WI38 (cell line): ENCODE results near the gene SLC29A3.

Experiments used
- H3K4me3 ChIP-seq: 2 replicates; pipeline ENCODE4 v1.5.1; 2011; ENCODE audit warnings: low read depth, mild to moderate bottlenecking, control low read depth, low read length
- CTCF ChIP-seq: IDR thresholded peaks from 2 replicates; pipeline ENCODE4 v1.5.1; 2012; ENCODE audit warnings: low read depth, mild to moderate bottlenecking, control low read depth, low read length

SLC29A3 gene

DNA sequence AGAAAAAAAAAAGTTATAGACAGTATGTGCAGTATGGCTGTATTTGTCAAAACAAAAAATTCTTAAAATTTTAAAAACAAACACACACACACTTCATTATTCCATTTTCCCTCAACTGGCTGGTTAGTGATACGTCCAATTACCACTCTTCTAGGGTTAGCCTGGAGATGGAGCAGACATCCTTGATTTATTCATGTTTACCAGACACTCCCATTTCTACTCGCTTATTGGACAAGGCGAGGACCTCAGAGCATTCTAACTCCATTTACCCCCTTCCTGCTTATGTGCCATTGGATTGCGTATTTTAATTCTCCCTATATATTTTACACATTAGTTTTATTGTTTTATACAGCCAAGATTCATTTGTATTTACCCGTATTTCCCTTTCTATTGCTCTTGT is 69.1 kb downstream of the SLC29A3 start:
- no peak overlapping the region for H3K4me3 ChIP-seq
- no peak for TF ChIP-seq CTCF

DNA sequence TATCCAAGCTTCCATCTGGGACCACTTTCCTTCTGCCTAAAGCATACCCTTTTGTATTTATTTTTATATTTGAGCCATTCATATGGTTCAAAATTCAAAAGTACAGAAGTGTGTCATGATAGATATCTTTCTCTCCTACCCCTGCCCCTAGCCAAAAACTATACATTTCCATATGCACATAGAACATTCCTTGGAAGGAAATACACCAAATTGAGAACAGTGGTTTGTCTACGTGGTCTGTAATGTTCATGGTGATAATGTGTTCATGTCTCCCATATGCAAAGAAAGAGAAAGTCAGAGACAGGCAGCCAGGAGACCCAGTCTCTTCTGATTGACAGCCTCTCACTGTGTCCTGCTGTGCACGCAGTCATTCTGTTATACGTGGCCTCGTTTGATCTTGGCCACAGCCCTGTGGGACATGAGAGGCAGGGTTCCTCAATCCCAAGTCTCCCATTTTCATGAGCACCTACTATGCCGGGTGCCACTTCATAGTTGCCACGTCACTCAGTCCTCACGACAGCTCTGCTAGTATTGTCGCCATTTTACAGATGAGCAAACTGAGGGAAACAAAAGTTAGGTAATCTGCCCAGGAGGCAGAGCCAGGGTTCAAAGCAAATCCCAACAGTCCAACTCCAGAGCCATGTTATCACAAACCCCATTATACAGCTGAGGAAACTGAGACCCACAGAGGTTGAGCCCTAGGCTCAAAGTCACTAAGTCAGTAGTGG is 69.7 kb downstream of the SLC29A3 start:
- no peak overlapping the region for H3K4me3 ChIP-seq

GRCh38 chr10:71389768-71390460 is 70.9 kb downstream of the SLC29A3 start:
- H3K4me3 ChIP-seq: no peak overlapping the region
- no peak for TF ChIP-seq CTCF

More for the DNA sequence above, 69.7 kb downstream of the SLC29A3 start:
- no peak for TF ChIP-seq CTCF

- no peak overlapping the region for H3K4me3 ChIP-seq
- TF ChIP-seq CTCF: no peak
These were observed 71.4 kb downstream of the SLC29A3 start for GRCh38 chr10:71390461-71390835.

DNA sequence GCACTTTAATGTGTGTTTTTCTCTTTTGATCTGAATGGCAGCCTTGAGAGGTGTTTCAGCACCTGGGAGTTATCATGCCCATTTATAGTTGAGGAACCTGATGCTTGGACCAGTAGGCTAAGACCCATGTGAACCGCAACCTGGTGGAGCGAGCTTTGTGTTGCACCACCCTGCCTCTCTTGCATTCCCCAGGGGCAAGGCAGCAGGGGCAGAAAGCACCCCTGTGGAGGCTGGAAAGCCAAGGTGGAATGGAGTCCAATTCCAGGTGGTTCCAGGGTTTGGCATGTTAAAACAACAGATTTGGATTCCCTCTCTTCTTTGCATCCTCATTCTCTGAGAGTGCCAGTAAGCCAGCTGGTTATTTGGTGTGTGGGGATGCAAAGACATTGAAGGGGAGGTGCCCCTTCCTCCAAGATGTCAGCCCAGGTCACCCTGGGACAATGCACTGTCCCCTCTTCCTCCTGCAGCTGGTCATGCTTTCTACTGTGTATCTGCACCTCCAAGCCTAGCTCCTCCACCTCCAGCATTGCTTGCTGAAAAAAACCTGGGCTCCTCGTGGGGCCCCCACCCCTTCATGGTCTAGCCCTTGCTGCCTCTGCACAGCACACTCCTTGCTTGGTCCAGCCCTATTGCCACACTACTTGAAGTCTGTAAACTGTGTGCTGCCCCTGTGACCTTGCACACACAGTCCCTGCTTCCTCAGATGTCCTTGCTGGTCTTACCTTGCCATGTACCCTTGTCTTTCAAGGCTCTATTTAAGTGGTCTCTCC is 72.0 kb downstream of the SLC29A3 start:
- H3K4me3 ChIP-seq: no peak overlapping the region
- TF ChIP-seq CTCF: no peak

- no peak overlapping the region for H3K4me3 ChIP-seq
- no peak for TF ChIP-seq CTCF
These were observed 72.6 kb downstream of the SLC29A3 start for GRCh38 chr10:71391701-71392100.

- no peak for TF ChIP-seq CTCF
These were observed 73.2 kb downstream of the SLC29A3 start for GRCh38 chr10:71392292-71392691.

More at GRCh38 chr10:71392292-71392691, 73.2 kb downstream of the SLC29A3 start:
- H3K4me3 ChIP-seq: no peak overlapping the region
